BE2C (cell line): ENCODE results near the gene MMP24OS.

ENCODE experiments used
- DNase-seq: peaks from one replicate; pipeline ENCODE4 v3.0.0-alpha.2; 2020
- H3K27me3 ChIP-seq: fragments of 250-450 bp; sonication (Bioruptor Pico); 2 replicates; pipeline ENCODE4 v1.5.1; 2020; ENCODE audit warnings: mild to moderate bottlenecking
- H3K36me3 ChIP-seq: fragments of 250-450 bp; sonication (Bioruptor Pico); 2 replicates; pipeline ENCODE4 v1.5.1; 2020; ENCODE audit warnings: mild to moderate bottlenecking
- H3K4me1 ChIP-seq: fragments of 250-450 bp; sonication (Bioruptor Pico); 2 replicates; pipeline ENCODE4 v1.5.1; 2020
- H3K4me3 ChIP-seq: 2 replicates; pipeline ENCODE4 v1.5.1; 2011; ENCODE audit warnings: low read depth, low read length
- H3K9me3 ChIP-seq: fragments of 250-450 bp; sonication (Bioruptor Pico); 2 replicates; pipeline ENCODE4 v1.5.1; 2020
- TF ChIP-seq, protein P1 (sequence below): IDR thresholded peaks from 2 replicates; pipeline ENCODE4 v1.5.1; 2012; ENCODE audit warnings: mild to moderate bottlenecking, low read depth, low read length

MMP24OS gene

DNA sequence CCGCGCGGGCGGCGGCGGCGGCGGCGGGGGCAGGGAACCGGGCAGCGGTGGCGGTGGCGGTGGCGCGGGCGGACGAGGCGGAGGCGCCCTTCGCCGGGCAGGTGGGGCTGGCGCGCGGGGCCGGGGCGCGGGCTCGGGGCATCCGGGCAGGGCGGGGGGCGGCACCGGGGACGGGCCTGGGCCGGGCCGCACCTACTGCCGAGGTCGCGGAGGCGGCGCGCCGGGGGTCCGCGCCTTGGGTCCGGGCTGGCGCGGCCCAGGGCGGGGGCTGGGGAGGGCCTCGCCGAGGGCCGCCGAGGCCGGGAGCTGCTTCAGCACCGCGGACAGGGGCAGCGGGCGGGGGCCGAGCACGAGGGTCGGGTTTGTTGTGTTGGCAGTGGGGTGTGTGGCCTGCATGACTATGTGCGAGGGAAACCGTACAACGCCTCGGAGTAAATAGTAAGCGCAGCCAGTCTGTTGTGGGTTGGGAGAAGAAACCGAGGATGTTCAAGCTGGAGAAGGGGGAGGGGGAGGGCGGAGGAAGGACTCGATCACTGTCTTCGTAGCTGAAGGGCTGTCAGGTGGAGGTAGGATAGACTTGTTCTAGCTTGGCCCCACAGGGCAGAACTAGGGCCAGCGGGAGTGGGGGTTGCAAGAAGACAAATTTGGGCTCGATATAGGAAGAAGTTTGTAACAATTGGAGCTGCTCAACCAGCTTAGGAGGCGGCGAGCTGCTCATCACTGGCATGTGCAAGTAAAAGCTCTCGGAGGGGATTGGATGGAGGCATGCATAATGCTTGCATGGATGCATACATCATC lies 50.8 kb downstream of the MMP24OS start:
- TF ChIP-seq, protein P1, sequence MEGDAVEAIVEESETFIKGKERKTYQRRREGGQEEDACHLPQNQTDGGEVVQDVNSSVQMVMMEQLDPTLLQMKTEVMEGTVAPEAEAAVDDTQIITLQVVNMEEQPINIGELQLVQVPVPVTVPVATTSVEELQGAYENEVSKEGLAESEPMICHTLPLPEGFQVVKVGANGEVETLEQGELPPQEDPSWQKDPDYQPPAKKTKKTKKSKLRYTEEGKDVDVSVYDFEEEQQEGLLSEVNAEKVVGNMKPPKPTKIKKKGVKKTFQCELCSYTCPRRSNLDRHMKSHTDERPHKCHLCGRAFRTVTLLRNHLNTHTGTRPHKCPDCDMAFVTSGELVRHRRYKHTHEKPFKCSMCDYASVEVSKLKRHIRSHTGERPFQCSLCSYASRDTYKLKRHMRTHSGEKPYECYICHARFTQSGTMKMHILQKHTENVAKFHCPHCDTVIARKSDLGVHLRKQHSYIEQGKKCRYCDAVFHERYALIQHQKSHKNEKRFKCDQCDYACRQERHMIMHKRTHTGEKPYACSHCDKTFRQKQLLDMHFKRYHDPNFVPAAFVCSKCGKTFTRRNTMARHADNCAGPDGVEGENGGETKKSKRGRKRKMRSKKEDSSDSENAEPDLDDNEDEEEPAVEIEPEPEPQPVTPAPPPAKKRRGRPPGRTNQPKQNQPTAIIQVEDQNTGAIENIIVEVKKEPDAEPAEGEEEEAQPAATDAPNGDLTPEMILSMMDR: no peak
- no peaks in the 10 kb centered on the region for H3K36me3 ChIP-seq
- H3K9me3 ChIP-seq: no peaks in the 10 kb centered on the region; the same call in 1 of the 2 replicates
- H3K4me1 ChIP-seq: peaks cover 5% of the 10 kb centered on the region; the same call in 1 of the 2 replicates
- H3K27me3 ChIP-seq: no peaks in the 10 kb centered on the region
- DNase-seq: peak; percentile 49
- H3K4me3 ChIP-seq: peak overlapping the region; percentile 71
